SK-N-SH (cell line): ENCODE results near the gene CREB3L1. TPM values are rescaled to one million over a fixed set of nuclear protein-coding genes. Genes with fewer than 3 reads are reported as not detected.

ENCODE experiments used
- CTCF ChIA-PET: fragments of 300-600, 350-600 bp; formaldehyde crosslinking; extraction: SDS; loops from one replicate; lab custom pipeline; 2021; lab: Yijun Ruan, JAX
- POLR2A ChIA-PET: fragments of 350-600 bp; sonication (Branson Sonifier 250); formaldehyde crosslinking; extraction: SDS; loops from one replicate; lab custom pipeline; 2020; ENCODE audit warnings: antibody characterized with exemption, inconsistent platforms; lab: Yijun Ruan, JAX
- DNase-seq: peaks from one replicate; pipeline ENCODE4 v3.0.0; 2012
- H2AFZ ChIP-seq: fragments of 200-600 bp; sonication (generic); 2 replicates; pipeline ENCODE4 v1.8.1; 2016; ENCODE audit warnings: antibody characterized with exemption, mild to moderate bottlenecking, low read depth
- H3F3A ChIP-seq: fragments of 200-600 bp; sonication (generic); replicated peaks from 2 replicates; pipeline ENCODE3; 2016; ENCODE audit warnings: antibody characterized with exemption, mild to moderate bottlenecking; ENCODE audit not compliant: insufficient read depth
- H3K27ac ChIP-seq, 2 experiments: fragments of 200-500 bp in 1 of 2; fragments of 200-600 bp in 1 of 2; sonication (Bioruptor generic) in 1 of 2; sonication (generic), shearing (Covaris generic) in 1 of 2; 2 replicates each; pipeline versions ENCODE4 v1.5.1 to v1.6.1; 2014 to 2016; ENCODE audit warnings: low read depth in 2 of 2, inconsistent platforms in 1 of 2, low read length in 1 of 2, mild to moderate bottlenecking in 1 of 2, mixed read lengths in 1 of 2
- H3K27me3 ChIP-seq: fragments of 200-600 bp; sonication (generic), shearing (Covaris generic); 2 replicates; pipeline ENCODE4 v1.6.1; 2016; ENCODE audit warnings: mixed run types; ENCODE audit not compliant: insufficient read depth
- H3K36me3 ChIP-seq, 2 experiments: fragments of 200-500 bp in 1 of 2; fragments of 200-600 bp in 1 of 2; sonication (Bioruptor generic) in 1 of 2; sonication (generic) in 1 of 2; replicated peaks in 1 of 2; 2 replicates each; pipeline versions ENCODE3 to v1.5.1; 2014 to 2016; ENCODE audit warnings: low read length in 1 of 2, mild to moderate bottlenecking in 1 of 2; ENCODE audit not compliant: insufficient read depth in 2 of 2, control insufficient read depth in 1 of 2
- H3K4me1 ChIP-seq, 2 experiments: fragments of 200-500 bp in 1 of 2; fragments of 200-600 bp in 1 of 2; sonication (Bioruptor generic) in 1 of 2; sonication (generic), shearing (Covaris generic) in 1 of 2; 2 replicates each; pipeline versions ENCODE4 v1.5.1 to v1.6.1; 2014 to 2016; ENCODE audit warnings: low read depth in 1 of 2, low read length in 1 of 2, mixed run types in 1 of 2; ENCODE audit not compliant: insufficient read depth in 2 of 2, control insufficient read depth in 1 of 2
- H3K4me2 ChIP-seq: fragments of 200-600 bp; sonication (generic), shearing (Covaris generic); 2 replicates; pipeline ENCODE4 v1.6.1; 2017; ENCODE audit warnings: mixed run types
- H3K4me3 ChIP-seq, 2 experiments: fragments of 200-500 bp in 1 of 2; fragments of 200-600 bp in 1 of 2; sonication (Bioruptor generic) in 1 of 2; sonication (generic), shearing (Covaris generic) in 1 of 2; 2 replicates each; pipeline versions ENCODE4 v1.5.1 to v1.8.1; 2014 to 2016; ENCODE audit warnings: low read depth in 2 of 2, inconsistent platforms in 1 of 2, low read length in 1 of 2, mild to moderate bottlenecking in 1 of 2, mixed read lengths in 1 of 2, moderate library complexity in 1 of 2
- H3K79me2 ChIP-seq: fragments of 200-600 bp; sonication (generic); 2 replicates; pipeline ENCODE4 v1.8.1; 2017; ENCODE audit warnings: mild to moderate bottlenecking; ENCODE audit not compliant: insufficient read depth
- H3K9ac ChIP-seq: fragments of 200-600 bp; sonication (generic); 2 replicates; pipeline ENCODE4 v1.6.1; 2017; ENCODE audit warnings: mixed run types
- H3K9me2 ChIP-seq: fragments of 200-600 bp; sonication (generic); 2 replicates; pipeline ENCODE4 v1.6.1; 2017; ENCODE audit warnings: mixed run types
- H3K9me3 ChIP-seq: fragments of 200-600 bp; sonication (generic); 2 replicates; pipeline ENCODE4 v1.6.1; 2017; ENCODE audit warnings: mixed run types, mild to moderate bottlenecking, moderate library complexity
- H4K20me1 ChIP-seq: fragments of 200-600 bp; sonication (generic); 2 replicates; pipeline ENCODE4 v1.6.1; 2017; ENCODE audit warnings: mild to moderate bottlenecking, mixed run types; ENCODE audit not compliant: insufficient read depth
- EP300 ChIP-seq, 2 experiments: IDR thresholded peaks; 2 replicates each; pipeline versions ENCODE4 v1.4.0 to v1.6.1; 2012; ENCODE audit warnings: borderline replicate concordance in 1 of 2, low read depth in 1 of 2, low read length in 1 of 2
- GATA2 ChIP-seq: sonication (generic); formaldehyde crosslinking; IDR thresholded peaks from 2 replicates; pipeline ENCODE4 v1.5.0; 2020; ENCODE audit warnings: mild to moderate bottlenecking, missing genetic modification reagents
- IRF3 ChIP-seq: fragments of 150-350 bp; IDR thresholded peaks from 2 replicates; pipeline ENCODE4 v1.6.1; 2016; ENCODE audit warnings: mild to moderate bottlenecking, low read depth, low read length
- JUND ChIP-seq: IDR thresholded peaks from 2 replicates; pipeline ENCODE4 v1.4.0; 2012
- NFIC ChIP-seq: IDR thresholded peaks from 2 replicates; pipeline ENCODE4 v1.4.0; 2012; ENCODE audit warnings: borderline replicate concordance
- RCOR1 ChIP-seq: fragments of 150-350 bp; IDR thresholded peaks from 2 replicates; pipeline ENCODE4 v1.6.1; 2017; ENCODE audit warnings: antibody characterized with exemption, low read length
- REST ChIP-seq: IDR thresholded peaks from 2 replicates; pipeline ENCODE4 v1.6.1; 2012; ENCODE audit warnings: mild to moderate bottlenecking, low read depth, low read length, moderate library complexity
- RXRA ChIP-seq: IDR thresholded peaks from 2 replicates; pipeline ENCODE4 v1.4.0; 2012; ENCODE audit warnings: low read depth, mild to moderate bottlenecking, borderline replicate concordance
- TAF1 ChIP-seq: IDR thresholded peaks from 2 replicates; pipeline ENCODE4 v1.6.1; 2012; ENCODE audit warnings: low read depth, mild to moderate bottlenecking, low read length, moderate library complexity, borderline replicate concordance
- TCF12 ChIP-seq: IDR thresholded peaks from 2 replicates; pipeline ENCODE4 v1.4.0; 2012
- WGBS: methylation state at CpG from one replicate; pipeline ENCODE4 v1.1.6; 2017; ENCODE audit warnings: low lambda C conversion rate; 5-methylcytosine and 5-hydroxymethylcytosine counted together
- polyA plus RNA-seq, 3 experiments: library from polyadenylated mRNA; depleted of rRNA; stranded (reverse); fragments of >200 nt; gene quantifications; 2 replicates each; pipeline ENCODE4 v1.2.3, GENCODE V29; 2012
- TF ChIP-seq, protein P1 (sequence below): IDR thresholded peaks from 2 replicates; pipeline ENCODE4 v1.4.0; 2012; ENCODE audit warnings: low read depth, borderline replicate concordance

The CREB3L1 gene
- polyA plus RNA-seq, 1 of the 3 experiments (the other 2 are of a cell fraction), result 14.0 TPM

GRCh38 chr11:46356924-46357482 lies 79.5 kb downstream of the CREB3L1 start:
- no peaks in the 10 kb centered on the region for H3K27me3 ChIP-seq
- H3K79me2 ChIP-seq, result peaks cover 85% of the 10 kb centered on the region
- CTCF ChIA-PET, result interaction anchor here (0.9 to 18.0 kb wide), 5 partner anchors 7 to 41 kb away, joined by 3 to 423 read pairs (median 3); partner anchors contain the start of gene DGKZ

More at GRCh38 chr11:46356924-46357482, 79.5 kb downstream of the CREB3L1 start:
- H4K20me1 ChIP-seq, result peaks cover 10% of the 10 kb centered on the region; the same call in 1 of the 2 replicates
- POLR2A ChIA-PET, result no interaction called here
- no peak overlapping the region for H3K4me3 ChIP-seq
- peaks cover 13 to 14% of the 10 kb centered on the region in 2 experiments; a peak in 3 of 4 replicates for H3K4me1 ChIP-seq
- no peak for DNase-seq
- TF ChIP-seq, protein P1, sequence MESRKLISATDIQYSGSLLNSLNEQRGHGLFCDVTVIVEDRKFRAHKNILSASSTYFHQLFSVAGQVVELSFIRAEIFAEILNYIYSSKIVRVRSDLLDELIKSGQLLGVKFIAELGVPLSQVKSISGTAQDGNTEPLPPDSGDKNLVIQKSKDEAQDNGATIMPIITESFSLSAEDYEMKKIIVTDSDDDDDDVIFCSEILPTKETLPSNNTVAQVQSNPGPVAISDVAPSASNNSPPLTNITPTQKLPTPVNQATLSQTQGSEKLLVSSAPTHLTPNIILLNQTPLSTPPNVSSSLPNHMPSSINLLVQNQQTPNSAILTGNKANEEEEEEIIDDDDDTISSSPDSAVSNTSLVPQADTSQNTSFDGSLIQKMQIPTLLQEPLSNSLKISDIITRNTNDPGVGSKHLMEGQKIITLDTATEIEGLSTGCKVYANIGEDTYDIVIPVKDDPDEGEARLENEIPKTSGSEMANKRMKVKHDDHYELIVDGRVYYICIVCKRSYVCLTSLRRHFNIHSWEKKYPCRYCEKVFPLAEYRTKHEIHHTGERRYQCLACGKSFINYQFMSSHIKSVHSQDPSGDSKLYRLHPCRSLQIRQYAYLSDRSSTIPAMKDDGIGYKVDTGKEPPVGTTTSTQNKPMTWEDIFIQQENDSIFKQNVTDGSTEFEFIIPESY, result no peak
- TF ChIP-seq RCOR1, result no peak
- no peak for TF ChIP-seq JUND
- TF ChIP-seq TCF12, result no peak
- no peak for TF ChIP-seq NFIC
- TF ChIP-seq REST, result no peak
- TF ChIP-seq GATA2, result no peak
- TF ChIP-seq RXRA, result no peak
- TF ChIP-seq TAF1, result no peak
- TF ChIP-seq EP300 (IDR thresholded peaks at IDR 0.05; ENCODE audit: borderline replicate concordance in 1 of 2, low read depth in 1 of 2, low read length in 1 of 2), result no peak
- TF ChIP-seq IRF3, result no peak
- TF ChIP-seq, all 33 proteins: peak for 0
- WGBS, result 94% methylated on average over 6 of the region's 7 CpGs
- H3K27ac ChIP-seq, result no peak overlapping the region
- no peak overlapping the region for H3K9ac ChIP-seq
- peaks cover 2 to 3% of the 10 kb centered on the region in 2 experiments for H3K36me3 ChIP-seq
- H3F3A ChIP-seq, result no peaks in the 10 kb centered on the region
- no peak overlapping the region for H3K4me2 ChIP-seq
- H3K9me3 ChIP-seq, result no peaks in the 10 kb centered on the region
- no peak overlapping the region for H2AFZ ChIP-seq
- H3K9me2 ChIP-seq, result no peaks in the 10 kb centered on the region
